NCI-H2171 treated with DMSO at 0.1 percent for 48 hours (cell line): ENCODE data around the gene NLGN3.
"Not testable (repeated sequence)": the region's sequence is repeated elsewhere in the genome, so short reads cannot be mapped to it uniquely, and the experiment has no call there.

Source experiments
- DNase-seq: peaks from one replicate; lab custom pipeline; 2025; lab: John Stamatoyannopoulos, UW

Gene NLGN3

DNA sequence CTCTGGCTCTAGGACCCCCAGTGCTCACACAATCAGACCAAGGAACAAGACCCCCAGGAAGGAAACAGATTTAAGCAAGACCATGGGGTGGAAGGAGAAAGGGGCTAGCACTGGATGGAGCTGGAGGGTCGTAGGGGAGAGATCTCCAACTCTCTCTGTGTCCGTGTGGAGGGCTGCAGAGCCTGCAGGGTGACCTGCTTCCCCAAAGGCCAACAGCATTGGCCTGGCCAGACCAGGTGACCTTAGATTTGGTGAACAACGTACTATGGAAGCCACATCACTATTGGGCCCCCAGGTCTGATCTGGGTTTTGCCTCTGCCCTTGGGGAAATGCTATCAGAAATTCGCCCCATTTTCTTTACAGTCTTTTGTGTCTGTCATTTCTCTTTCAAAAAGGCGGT is 26.0 kb downstream of the NLGN3 start:
- DNase-seq = no peak

DNA sequence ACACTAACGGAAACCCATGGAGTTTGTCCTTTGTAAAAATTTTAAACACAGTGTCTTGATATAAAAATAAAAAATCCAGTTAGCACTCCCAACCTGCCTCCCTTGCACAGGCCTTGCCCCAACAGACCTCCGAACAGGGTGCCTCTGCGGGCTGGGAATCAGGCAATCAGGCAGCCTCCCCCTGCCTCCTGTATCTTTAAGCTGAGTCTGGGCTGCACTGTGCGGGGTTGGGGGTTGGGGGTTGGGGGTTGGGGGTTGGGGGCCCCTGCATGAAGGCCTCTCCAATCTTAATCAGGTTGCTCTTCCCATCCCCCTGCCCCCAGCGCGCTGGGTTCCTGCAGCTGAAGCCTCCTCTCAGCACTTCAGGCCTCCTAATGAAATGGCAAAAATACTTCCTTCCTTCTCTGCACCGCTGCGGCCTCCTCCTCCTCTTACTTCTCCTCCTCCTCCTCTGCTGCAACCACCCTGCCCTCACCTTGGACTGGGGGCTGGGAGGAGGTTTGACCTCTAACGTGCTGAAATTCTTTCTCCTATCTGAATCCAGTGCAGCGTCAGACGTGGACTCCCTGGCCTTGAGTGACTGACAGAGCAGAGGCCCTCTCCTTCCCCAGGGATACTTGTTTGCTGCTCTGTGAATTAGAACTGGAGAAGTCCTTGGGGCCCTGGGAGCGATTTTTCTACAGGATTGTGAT is 26.6 kb downstream of the NLGN3 start:
- DNase-seq = no peak

DNA sequence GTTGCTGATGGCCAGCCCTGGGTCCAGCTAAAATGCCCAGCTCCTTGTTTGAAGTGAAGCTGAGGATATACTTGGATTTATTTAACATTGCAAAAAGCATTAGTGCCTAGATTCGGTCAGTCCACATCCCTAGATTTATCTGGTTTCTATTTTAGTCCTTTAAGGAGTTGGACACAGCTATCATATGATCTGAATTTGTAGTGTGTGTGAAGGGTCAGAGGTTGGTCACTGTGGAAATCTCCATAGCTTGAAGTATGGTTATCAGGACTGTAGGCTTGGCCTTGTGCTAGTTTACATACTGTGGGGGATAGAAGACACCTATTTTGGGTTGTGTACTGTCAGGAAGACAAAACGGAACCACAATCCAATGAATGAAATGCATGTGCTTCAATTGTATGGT is 28.8 kb downstream of the NLGN3 start:
- DNase-seq = no peak

DNA sequence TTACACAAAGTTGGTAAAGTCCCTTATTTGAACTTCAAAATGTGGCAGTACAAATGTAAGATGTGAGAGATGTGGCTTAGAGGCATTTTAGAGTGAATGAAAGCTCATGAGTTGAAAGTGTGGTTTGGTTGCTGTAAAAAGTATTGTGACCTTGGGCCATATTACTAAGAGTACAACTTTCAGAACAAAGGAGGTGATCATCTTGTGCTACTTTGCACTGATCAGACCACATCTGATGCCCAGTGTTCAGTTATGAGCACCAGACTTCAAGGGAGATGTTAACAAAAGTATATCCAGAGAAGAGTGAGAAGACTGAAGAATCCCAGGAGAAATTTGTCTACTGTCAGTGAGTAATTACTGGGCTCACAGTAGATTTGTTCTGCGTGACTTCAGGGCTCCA is 30.2 kb downstream of the NLGN3 start:
- DNase-seq = no peak

DNA sequence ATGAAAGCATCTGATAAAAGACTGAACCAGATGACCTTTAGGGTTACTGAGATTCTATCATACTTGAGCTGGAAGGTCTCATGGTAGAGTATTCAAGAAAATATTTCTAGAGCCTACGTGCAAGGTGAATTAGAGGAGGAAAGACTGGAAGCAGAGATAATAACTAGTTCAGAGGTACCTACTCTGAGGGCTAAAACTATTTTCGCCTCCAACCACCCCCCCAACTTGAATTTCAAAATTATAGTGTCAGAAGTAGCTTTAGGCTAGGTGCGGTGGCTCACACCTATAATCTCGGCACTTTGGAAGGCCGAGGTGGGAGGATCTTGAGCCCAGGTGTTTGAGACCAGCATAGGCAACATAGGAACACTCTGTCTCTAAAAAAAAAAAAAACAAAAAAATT is 30.9 kb downstream of the NLGN3 start:
- no peak for DNase-seq

DNA sequence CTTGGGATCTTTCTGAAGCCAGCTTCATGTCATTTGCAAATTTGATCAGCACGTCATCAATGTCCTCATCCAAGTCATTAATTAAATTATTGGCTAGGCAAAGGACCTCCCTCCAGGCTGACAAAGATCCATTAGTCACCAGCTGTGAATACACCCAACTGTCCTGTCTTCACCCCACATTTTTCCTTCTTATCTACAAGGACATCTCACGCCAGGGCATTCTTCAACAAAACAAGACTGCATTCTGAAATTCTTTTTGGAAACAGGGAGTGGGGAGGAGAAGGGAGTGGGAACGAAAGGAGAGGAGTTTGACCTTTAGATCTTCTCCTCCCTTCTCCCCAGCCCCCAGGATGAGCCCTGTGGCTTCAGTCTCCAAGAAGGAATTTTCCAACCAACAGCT is 32.7 kb downstream of the NLGN3 start:
- no peak for DNase-seq

DNA sequence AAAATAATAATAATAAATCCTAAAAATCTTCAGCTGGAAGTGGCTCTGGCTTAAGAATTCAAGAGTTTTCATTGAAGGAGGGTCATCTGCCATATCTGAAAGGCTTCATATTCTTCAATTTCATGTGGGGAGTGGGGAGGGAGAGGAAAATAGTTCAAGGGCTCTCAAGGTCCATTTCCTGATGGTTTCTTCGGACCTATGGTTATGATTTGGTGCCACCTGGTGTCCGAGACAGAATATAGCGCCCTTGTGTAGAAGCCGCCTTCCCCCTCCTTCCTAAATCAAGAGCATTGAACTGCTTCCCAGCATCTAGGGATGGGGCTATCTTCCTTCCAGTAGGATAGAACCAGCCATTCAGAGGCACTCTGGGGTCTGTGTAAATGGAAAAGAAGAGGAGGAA is 34.3 kb downstream of the NLGN3 start:
- peak; percentile 61 for DNase-seq

DNA sequence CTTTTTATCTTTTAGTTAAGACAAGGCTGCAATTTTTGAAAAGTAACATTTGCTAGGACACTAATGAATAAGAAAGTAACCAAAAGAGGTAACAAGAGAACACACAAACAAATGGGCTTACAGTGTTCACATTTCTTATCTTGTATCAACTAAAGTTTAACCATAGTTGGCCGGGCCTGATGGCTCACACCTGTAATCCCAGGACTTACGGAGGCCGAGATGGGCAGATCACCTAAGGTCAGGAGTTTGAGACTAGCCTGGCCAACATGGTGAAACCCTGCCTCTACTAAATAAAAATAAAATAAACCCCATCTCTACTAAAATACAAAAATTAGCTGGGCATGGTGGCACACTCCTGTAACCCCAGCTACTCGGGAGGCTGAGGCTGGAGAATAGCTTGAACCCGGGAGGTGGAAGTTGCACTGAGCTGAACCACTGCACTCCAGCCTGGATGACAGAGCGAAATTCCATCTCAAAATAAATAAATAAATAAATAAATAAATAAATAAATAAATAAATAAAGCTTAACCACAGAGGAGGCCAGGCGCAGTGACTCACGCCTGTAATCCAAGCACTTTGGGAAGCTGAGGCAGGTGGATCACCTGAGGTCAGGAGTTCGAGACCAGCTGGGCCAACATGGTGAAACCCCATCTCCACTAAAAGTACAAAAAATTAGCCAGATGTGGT is 36.1 kb downstream of the NLGN3 start:
- DNase-seq = not testable (repeated sequence)

DNA sequence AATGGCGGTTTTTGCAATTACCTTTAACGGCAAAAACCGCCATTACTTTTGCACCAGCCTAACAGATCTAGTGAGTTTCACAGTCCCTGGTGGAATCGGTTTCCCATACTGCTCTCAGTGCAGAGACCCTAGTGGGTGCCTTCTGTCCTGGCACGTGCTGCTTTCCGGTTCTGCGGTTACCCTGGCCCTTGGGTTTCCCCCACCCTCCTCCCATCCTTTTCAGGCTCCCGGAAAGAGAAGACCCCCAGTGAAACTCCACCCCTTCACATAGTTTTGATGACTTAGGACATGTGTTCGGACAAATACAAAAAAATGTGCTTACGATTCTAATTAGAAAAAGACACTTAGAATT is 36.9 kb downstream of the NLGN3 start:
- no peak for DNase-seq

DNA sequence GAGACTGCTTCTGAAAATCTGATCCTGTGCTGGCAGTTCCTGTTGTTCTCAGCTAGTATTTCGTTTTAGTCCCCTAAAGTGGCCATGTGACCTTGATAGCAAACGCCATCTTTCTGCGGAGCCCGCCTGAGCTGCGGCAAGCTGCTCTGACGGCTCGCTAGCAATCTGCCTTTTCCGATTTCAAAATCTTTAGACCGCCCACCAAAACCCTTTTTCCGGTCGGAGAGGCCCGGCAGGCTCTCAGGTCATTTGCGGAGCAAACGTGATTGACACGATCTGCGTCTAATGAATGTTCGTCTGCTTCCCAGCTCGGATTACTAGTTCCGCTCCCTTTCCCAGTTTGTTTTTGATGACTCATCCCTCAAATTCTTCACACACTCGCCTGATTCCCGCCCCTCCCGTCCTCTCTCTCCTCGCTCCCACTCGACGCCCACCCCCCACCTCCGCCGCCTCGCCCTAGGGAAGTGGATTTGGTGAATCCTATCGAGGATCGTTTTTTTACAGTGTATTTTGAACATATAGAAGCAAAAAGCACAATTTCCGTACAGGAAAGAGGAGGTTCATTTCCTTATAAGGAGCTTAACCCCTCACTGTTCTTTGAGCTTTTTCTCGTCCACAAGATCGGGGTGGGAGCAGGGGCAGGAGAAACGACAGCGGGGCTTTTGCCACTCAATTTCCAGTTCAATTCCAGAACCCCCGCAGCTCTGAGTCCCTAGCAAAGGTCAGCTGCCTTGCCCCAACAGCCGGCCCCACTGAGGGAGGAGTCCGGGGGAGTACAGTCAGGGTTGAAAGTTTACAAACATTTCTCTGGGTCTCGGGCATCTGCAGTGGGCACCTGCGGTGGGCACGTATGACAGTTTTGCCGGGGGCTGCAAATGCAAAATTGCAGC is 37.5 kb downstream of the NLGN3 start:
- peak; percentile 96 for DNase-seq

DNA sequence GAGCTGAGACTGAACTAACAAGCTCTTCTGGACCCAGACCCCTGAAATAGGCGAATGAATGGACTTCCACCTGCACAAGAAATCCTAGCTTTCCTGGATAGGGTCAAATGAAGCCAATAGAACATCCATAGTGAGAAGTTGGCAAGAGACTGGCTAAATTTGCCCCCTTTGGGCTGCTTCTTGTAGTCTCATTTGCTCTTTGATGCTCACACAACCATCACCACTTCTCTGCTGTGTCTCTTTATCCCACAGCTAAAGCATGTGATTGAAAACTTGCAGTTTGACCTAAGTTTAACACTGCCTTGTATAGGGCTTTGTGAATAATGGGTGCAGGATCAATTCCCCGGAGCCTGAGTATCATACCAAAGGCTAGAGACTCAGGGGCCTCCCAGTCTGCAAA is 38.2 kb downstream of the NLGN3 start:
- DNase-seq = no peak

DNA sequence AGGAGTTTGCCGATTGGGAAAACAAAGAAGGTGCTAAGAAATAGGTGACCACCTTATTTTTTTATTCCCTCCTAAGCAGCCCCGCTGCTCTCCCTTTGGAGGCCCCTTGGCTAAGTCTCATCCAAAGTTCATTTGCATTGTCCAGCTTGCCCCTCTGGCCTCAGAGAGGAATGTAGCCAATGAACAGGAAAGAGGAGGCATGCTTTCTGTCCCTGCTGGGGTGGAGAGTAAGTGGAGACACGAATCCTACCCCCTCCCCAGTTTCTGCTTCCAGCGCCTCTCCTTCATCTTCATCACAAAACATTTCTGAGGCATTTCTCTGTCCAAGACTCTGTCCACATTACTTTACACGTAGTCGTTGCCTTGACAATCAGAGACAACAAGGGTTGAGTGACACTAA is 38.7 kb downstream of the NLGN3 start:
- no peak for DNase-seq

DNA sequence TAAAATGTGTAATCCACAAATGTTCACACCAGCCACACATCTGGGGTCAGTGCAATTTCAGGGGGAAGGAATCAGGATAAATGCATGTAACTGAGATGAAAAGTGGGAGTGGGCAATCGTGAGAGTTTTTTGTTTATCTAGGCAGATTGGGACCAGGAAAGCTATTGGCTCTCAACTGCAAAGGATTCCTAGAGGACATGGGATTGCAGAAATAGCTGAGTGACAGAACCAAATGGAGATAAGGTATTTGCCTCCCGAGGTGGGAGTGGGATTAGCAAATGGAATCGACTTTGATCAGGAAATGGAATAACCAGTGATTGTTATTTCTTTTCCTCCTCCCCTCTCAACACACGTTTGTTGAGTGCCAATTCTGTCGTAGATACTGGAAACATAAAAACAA is 39.5 kb downstream of the NLGN3 start:
- no peak for DNase-seq

DNA sequence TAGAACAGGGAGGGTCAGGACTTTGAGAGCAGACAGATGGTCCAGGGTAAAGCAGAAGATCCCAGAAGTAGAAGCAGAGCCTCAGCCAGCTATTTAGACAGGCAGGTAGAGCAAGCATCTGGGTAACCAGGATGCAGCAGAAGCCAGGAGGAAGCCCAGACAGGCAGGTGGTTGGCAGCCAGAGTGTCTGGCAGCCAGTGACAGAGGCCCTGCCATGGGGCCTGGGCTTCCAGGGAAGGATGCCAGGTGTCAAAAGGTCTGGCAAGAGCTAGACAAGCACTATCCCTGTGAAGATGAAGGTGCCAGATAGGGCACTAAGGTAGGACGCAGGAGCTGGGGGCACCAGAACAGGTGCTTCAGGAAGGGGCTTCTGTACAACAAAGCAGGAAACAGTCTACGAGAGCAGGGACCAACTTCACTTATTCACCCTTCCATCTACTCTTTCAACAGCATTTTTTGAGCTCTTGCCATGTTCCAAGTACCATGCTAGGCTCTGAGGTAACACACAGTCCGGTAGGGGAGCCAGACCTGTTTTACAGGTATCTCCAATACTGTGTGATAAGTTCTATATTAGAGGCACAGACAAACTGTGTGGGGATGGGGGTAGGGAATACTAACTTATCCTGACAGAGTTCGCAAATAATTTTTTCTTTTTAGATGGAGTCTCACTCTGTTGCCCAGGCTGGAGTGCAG is 40.3 kb downstream of the NLGN3 start:
- peak; percentile 70 for DNase-seq

DNA sequence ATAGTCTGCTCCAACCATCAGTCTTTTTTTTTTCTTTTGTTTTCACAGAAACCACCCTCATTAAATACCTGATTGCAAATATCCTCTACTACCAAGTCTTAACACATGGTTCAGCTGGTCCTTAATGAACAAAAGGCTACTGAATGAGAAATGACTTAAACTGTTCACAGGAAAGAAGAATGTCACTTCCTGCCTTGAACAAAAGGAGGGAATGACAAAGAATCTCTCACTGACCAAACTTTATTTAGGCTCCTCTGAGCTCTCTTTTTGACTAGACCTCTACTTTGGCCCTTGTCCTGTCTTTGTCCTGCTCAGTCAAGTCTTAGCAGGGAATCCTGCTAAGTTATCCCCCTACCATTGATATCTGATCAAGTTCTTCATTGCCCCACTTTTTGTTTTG is 46.6 kb downstream of the NLGN3 start:
- no peak for DNase-seq

DNA sequence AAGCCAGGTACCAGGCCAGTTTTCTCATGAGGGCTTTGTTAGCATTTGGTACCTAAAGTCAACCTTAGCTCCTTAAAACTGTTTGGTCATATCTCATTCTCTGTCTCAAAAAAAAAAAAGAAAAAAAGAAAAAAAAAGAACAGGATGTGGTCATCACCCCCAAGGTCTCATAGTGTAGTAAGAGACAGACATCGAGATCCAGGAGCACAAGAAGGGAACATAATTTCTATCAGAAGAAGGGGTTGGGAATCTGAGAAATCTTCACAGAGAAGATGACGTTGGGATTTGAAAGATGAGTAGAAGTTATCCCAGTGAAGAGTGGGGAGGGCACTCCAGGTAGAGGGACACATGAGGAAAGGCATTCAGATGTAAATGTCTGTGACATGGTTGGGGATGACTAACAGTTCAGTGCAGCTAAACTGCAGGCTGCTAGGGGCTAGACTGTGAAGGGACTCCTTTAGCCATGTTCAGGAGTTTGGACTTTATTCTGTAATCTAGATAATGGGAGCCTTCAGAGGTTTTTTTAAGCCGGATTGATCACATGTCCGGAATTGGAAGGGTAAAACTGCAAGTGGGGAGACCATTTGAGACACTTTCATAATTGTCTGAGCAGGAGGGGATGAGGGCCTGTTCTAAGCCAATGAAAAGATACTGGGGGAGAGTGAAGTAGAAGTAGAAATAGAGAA is 51.5 kb downstream of the NLGN3 start:
- DNase-seq = no peak

DNA sequence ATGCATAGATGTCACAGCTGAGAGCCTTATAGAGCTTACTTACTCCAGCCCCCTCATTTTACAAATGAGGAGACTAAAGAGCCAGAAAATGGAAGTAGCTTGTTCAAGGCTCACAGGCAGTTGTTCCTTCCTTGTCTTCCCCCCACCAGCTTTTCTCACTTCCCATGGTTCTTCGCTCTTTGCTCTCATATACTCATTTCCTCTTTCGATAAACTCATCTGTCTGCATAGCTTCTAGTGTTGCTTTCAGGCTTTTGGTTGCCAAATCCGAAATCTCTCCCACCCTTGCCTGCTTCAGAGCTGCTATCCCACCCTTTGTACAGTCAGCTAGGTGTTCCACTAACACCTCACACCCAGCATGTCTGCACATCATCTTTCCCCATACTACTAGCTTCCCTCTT is 53.4 kb downstream of the NLGN3 start:
- DNase-seq = no peak

DNA sequence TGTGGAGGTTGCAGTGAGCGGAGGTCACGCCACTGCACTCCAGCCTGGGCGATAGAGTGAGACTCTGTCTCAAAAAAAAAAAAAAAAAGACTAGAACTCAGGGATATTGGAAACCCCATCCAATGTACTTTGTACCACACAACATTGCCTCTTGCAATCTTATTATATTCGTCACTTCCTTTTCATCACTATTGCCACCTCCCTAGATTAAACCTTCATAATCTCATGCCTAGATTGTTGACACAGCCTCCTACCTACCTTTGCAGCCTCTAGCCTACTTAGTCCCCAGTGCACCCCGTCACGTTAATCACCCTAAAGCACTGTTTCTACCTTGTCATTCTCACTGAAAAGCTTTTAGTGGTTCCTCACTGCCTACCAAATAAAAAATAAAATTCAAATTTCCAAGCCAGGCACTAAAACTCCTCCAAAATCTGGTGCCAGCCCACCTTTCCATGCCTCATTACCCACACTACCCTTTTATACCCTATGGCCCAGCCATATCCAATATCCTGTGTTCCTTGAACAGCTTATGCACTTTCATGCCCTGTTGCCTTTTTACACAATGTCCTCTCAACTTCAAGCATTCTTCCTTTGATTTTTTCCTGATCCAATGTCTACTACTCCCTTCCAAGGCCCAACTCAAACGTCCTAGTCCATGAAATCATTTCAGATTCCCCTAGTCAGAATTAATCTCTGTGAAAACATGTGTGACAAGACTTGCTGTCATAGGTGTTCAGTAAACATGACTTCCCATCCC is 54.8 kb downstream of the NLGN3 start:
- peak; percentile 40 for DNase-seq

DNA sequence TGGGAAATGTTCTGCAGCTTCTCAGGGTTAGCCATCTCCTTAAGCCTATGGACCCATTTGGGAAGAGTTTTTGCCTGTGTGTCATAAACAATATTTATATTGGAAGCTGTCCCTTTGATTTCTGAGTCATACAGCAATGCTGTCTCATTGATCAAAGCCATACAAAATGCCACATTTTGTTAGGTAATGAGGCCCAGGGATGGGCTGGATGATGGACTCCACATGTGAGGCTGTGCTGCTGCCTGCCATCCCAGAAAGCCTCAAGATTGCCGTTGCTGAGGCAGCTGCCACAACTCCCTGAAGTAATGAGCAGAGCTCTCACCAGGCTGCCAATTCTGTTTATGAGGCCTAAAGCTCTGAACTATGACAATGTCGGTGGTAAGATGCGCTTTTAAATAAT is 66.2 kb downstream of the NLGN3 start:
- no peak for DNase-seq

DNA sequence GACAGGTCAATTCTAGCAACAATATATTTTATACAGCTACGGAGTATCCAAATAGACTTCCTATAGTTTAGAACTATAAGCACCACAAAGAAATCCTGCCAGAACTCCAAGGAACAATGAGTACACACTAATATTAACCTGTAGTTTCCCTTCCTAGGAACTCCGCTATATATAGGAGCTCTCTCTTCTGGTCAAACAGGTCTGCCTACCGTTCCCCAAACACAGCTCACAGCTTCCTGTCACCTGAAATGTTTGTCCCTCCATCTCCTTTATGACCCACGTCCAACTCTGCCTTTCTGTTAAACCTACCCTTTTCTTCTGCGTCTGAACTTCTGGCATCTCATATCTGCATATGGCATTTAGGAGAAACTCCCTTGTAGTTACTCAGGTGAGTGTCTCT is 67.9 kb downstream of the NLGN3 start:
- DNase-seq = no peak

DNA sequence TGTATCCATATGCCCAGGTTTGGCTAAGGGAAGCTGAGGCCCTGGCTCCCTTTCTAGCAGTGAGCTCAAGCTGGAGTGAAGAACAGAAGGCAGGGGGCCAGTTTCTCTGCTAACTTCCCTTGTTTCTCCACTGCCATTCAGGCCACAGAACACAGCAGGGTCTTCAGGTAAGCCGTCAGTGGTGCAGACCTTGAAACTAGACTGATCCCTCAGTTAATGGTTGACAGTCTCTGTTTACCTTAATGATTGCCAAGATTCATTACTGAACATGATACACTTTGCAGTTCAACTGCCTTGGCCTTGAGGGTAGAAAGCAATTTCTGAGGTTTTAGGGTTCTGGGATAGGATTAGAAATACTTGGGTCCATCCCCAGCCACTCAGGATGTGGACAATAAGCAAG is 69.5 kb downstream of the NLGN3 start:
- no peak for DNase-seq
